GM21367 (cell line): ENCODE measurements around the gene TMEM247.

Experiments used
- ATAC-seq: cut with Tn5 transposase; IDR thresholded peaks from one replicate; pipeline ENCODE4 v1.9.1; 2021; ENCODE audit not compliant: unreplicated experiment

TMEM247 gene

GRCh38 chr2:46479265-46479664 is at the start of gene TMEM247:
TMEM247 (plus strand) TSS chr2:46479565.
- no peak for ATAC-seq

DNA sequence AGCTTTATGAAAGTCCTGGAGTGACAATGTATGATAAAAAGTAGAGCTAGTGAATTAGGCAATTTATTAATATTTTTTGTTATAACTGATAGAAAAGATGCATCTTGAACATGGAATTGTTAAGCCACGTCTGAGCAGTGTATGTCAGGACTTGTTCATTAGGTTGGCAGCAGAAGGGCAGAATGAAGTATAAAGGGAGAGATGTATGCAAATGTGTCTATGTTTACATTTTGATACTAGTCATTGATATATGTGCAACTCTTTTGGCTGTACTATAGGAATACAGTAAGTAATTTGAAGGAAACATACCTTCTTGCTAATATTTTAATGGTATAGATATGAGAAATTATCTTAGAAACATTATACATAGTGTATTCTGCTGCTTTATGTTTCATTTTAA is 49.0 kb upstream of the TMEM247 start:
- no peak for ATAC-seq

DNA sequence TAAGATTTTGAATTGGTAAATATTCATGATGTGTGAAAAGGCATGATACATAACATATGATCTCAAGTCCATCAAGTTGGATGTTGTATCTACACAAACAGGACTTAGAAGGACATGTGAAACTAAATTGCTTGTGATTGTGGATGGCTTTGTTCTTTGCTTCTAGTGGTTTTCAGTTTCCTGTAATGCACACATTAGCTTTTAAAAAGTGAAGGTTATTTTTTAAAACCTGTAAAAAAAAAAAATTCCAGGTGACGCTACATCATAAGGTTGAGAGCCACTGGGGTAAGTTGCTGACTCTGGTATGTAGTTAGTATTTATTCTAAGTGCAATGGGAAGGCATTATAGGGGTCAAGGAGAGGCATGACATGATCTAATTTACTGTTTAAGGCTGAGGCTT is 48.4 kb upstream of the TMEM247 start:
- ATAC-seq = no peak

DNA sequence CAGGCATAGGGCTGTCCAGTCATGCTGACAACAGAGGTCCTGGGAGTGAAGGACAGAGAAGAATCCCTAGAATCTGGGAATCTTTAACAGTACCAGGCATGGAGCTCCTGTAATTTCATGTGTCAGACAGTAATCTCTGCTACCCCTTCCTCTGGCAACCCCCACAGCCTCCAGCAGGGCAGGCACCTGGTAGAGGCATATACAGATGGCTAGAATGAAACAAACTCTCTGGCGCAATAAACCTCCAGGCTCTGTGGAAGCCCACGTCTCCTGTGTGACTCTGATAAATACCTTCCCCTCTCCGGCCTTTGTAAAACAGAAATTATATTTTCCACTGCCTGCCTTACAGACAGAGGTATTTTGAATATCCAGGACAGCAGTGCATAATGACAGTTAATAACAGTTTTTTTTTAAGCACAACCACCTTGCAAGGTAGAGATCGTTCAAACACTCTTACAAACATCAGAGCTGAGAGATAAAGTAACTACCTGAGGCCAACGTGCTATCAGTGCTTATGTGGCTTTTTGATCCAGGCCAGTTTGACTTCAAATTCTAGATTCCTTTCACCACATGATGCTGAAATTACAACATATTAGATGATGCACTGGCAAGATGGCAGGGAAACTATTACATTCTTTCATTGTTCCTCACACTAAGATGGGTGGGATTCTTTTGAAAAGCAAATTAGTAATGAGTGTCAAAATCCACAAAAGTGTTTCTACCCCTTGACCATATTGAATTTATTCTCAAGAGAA is 47.7 kb upstream of the TMEM247 start:
- no peak for ATAC-seq

- ATAC-seq = no peak
Observed at GRCh38 chr2:46434851-46435273, 44.5 kb upstream of the TMEM247 start.

DNA sequence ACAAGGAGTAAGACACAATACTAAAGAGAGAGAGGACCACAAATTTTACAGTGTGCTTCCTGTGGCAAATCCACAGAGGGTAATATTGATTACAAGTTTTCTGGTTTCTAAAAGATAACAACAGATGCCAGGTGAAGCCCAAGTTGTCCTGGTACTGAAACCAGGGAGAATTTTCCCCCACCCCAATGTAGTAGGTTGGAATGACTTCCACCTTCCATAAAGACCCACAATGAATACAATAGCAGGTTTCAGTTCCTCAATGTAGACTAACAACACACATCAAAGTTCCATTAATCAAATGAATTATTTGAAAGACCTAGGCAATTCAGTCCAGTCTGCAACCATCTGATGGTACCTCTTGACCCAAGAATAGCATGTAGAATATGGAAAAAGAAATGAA is 44.0 kb upstream of the TMEM247 start:
- no peak for ATAC-seq

DNA sequence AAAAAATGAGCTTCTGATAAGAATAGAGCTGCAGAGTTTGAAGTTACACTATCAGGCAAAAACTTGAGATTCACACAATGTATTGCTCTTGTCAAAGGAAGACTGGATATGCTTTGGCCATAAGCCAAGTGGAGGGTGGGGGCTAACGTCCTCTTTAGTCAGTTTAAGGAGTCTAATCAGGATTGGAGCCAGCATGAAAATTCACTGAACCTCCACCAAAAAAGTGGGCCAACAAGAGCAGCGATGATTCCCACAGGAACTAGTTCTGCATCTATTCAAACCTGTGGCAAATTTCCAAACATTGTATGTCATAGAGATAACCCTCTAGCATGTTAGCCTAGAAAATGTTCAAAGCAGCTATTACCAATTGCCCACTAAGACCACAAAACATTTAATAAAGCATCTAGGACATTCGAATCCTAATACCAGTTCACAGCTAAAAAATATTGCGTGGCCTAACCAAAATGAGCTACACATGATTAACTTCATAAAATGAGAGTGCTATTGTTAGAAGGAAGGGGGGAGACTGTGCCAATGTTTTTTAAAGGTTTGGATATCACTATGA is 43.5 kb upstream of the TMEM247 start:
- ATAC-seq = no peak

DNA sequence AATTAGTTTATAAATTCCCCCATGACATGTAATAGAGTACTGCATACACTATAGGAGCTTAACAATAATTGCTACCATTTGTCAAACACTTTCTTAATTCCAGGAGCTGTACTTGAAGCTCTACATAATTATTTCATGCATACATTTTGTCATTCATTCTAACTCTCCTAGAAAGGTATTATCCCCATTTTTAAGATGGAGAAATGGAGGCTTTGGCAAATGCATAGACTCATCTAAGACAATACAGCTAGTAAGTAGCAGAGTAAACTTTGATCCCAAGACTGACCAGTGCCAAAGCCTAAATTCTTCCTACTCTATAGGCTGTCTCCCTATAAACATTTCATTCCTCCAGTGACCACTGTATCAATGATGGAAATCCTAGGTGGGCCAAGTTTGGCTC is 42.6 kb upstream of the TMEM247 start:
- ATAC-seq = no peak

DNA sequence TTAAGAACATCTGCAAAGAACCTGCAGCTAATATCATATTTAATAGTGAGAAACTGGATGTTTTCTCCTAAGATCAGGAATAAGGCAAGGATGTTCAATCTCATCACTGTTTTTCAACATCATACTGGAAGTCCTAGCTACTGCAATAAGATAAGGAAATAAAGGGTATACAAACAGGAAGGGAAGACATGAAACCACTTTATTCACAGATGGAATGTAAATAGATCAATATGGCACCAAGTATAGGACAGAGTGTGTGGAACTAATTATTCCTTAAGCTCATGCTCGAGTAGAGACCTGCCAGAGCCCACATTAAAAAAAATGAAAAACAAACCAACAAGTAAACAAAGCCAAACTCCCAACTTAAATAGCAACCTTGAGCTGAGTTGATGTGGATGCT is 41.3 kb upstream of the TMEM247 start:
- no peak for ATAC-seq

GRCh38 chr2:46438794-46439193 is 40.6 kb upstream of the TMEM247 start:
- ATAC-seq = no peak

- ATAC-seq = no peak
Observed at GRCh38 chr2:46439582-46439981, 39.8 kb upstream of the TMEM247 start.

DNA sequence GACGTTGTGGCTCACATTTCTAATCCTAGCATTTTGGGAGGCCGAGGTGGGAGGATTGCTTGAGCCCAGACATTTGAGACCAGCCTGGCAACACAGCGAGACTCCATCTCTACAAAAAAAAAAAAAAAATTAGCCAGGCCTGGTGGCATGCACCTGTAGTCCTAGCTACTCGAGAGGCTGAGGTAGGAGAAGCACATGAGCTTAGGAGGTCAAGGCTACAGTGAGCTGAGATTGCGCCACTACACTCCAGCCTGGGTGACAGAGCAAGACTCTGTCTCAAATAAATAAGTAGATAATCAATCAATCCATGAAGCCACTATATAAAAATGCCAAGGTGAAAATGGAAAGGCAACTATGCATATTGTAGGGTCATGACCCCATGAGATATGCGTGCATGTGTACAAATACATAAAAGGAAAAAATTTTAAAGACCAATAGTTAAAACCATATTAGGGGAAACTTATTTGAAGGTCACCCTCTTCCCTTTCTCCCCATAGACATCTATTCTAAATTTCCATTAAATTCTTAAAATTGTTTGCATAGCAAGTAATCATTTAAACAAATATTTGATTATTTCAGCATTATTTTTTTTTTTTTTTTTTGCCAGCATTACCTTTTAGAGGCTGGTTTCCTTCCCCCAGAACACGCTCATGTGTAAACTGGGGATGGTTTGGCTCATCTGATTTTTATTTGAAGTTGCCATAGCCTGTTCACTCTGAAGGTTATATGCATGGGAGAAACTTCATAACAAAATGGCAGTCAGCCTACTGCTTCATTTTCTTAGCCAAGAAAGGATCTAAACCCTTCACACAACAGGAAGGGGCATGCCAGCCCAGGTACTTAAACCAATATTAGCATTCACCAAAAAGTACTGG is 37.3 kb upstream of the TMEM247 start:
- ATAC-seq = no peak

- no peak for ATAC-seq
Observed at GRCh38 chr2:46444732-46445131, 34.6 kb upstream of the TMEM247 start.

DNA sequence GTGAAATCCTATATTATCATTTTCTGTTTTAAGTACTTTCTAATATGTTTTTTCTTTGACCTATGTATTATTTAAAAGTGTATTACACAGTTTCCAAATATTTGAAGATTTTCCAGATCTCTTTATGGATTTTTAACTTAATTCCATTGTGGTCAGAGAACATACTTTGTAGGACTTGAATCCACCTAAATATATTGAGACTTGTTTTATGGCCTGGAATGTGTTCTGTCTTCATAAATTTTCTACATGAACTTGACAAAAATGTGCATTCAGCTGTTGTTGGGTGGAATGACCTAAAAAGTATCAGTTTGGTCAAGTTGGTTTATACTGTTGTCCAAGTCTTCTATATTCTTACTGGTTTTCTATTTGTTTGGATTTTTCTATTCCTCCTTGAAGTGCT is 33.8 kb upstream of the TMEM247 start:
- no peak for ATAC-seq

GRCh38 chr2:46446871-46447568 is 32.3 kb upstream of the TMEM247 start:
- no peak for ATAC-seq

DNA sequence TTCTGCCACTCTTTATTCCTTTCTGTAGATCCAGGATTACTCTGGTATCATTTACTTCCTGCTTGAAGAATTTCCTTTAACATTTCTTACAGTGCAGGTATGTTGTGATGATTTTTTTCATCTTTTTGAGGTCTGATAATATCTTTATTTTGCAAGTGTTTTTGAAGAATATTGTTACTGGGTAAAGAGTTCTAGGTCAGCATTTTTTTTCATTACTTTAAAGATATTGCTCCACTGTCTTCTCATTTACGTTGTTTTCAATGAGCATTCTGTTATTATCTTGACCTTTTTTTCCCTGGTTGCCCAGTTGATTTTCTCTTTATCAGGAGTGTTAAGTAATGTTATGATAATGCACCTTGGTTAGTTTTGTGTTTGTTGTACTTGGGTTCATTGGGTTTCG is 31.7 kb upstream of the TMEM247 start:
- no peak for ATAC-seq

GRCh38 chr2:46448111-46448510 is 31.3 kb upstream of the TMEM247 start:
- no peak for ATAC-seq

DNA sequence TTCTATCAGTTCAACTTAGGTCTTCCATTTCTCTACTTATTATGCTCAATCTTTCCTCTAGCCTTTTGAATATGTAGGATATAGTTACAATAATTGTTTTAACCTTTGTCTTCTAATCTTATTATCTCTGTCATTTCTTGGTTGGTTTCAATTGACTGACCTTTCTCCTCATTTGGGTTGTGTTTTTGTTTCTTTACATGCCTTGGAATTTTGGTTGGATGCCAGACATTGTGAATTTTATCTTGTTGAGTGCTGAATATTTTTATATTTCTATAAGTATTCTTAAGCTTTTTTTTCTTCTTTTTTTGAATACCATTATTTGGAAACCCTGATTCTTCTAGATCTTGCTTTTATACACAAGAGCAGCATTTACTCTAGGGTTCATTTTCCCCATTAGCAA is 30.7 kb upstream of the TMEM247 start:
- ATAC-seq = no peak

DNA sequence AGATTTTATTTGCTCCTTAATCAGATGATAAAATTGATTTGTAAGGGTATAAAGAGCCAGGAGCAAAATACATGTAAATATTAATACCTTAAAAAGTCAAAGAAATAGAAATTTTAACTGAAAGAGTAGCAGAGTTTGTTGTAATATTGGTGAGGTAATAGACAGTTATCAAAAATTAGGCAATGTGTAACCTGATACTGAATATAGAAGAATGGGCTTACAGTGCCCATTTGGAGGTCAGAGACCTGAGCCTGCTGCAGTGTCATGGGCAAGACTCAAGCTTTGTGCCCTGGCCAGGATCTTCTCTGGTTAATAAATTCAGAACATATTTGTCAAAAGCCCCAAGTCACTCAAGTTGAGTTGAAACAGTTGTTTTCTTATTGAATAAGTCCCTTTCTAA is 29.7 kb upstream of the TMEM247 start:
- no peak for ATAC-seq

DNA sequence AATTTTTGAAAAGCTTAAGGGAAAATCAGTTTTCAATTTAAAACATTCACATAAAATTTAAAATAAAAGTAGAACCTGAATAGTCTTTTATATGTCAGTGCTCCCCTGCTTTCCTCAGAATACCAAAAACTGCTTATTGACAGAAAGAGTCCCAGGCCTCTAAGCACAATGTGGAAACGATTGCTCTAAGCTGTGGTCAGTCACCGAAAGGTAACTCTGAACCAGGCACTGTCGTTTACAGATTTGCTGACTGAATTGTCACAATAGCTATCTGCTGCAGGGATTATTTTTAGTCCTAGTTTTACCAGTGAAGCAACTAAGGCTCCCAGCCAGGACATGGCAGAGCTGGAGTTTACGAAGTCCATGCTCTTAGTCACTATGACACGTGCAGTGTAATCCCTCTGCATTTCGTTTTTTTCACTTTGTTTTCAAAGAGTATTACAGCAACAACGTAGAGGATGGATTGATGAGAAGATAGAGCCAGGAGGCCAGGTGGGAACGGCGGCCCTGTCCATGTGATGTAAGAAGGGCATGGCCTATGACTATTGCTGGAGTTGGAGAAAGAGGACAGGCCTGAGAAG is 28.1 kb upstream of the TMEM247 start:
- no peak for ATAC-seq

- no peak for ATAC-seq
Observed at GRCh38 chr2:46456789-46457188, 22.6 kb upstream of the TMEM247 start.
